ENCODE measurements around the gene COX5A.
"Not testable (repeated sequence)": the region's sequence is repeated elsewhere in the genome, so short reads cannot be mapped to it uniquely, and the experiment has no call there.

The COX5A gene

GRCh38 chr15:74895830-74896229 lies 42.0 kb downstream of the COX5A start:
- DNase-seq = no peak

- DNase-seq = not testable (repeated sequence)
Observed at GRCh38 chr15:74894383-74894782, 43.5 kb downstream of the COX5A start.

GRCh38 chr15:74893627-74894026 lies 44.2 kb downstream of the COX5A start:
- DNase-seq = no peak

GRCh38 chr15:74892931-74893330 lies 44.9 kb downstream of the COX5A start:
- no peak for DNase-seq

GRCh38 chr15:74892313-74892712 lies 45.6 kb downstream of the COX5A start:
- no peak for DNase-seq

- no peak for DNase-seq
Observed at GRCh38 chr15:74891469-74891868, 46.4 kb downstream of the COX5A start.

- no peak for DNase-seq
Observed at GRCh38 chr15:74890665-74890960, 47.3 kb downstream of the COX5A start.

GRCh38 chr15:74889883-74890664 lies 47.8 kb downstream of the COX5A start, which contains the start of gene MPI:
Gene MPI, plus strand, starts transcription at chr15:74890042. Its CDS starts 32 bp downstream, at chr15:74890074.
- peak; percentile 76 for DNase-seq

- peak; percentile 22 for DNase-seq
Observed at GRCh38 chr15:74889390-74889882, 48.4 kb downstream of the COX5A start.

GRCh38 chr15:74888716-74889115 lies 49.2 kb downstream of the COX5A start:
- DNase-seq = no peak

- DNase-seq = not testable (repeated sequence)
Observed at GRCh38 chr15:74887537-74888193, 50.2 kb downstream of the COX5A start.

- DNase-seq = no peak
Observed at GRCh38 chr15:74885461-74885860, 52.4 kb downstream of the COX5A start.

- DNase-seq = no peak
Observed at GRCh38 chr15:74884428-74885223, 53.2 kb downstream of the COX5A start.

- no peak for DNase-seq
Observed at GRCh38 chr15:74882528-74882927, 55.3 kb downstream of the COX5A start.

GRCh38 chr15:74878273-74878672 lies 59.6 kb downstream of the COX5A start:
- DNase-seq = no peak

GRCh38 chr15:74873756-74874424 lies 64.0 kb downstream of the COX5A start:
- DNase-seq = peak; percentile 31

GRCh38 chr15:74873036-74873755 lies 64.7 kb downstream of the COX5A start, which contains the start of gene SCAMP2:
Gene SCAMP2, minus strand, starts transcription at chr15:74873365. Its CDS starts 110 bp downstream, at chr15:74873255.
- DNase-seq = peak; percentile 89

GRCh38 chr15:74872702-74873035 lies 65.2 kb downstream of the COX5A start:
- DNase-seq = no peak

GRCh38 chr15:74870436-74871215 lies 67.2 kb downstream of the COX5A start:
- no peak for DNase-seq

Measured in NCI-H146 (cell line).